Brain pericyte (primary cell): ENCODE data around the gene SPINK1.
A peak's percentile ranks its signal among the peaks of the same experiment; 100 is the strongest.
"Not testable (repeated sequence)": the region's sequence is repeated elsewhere in the genome, so short reads cannot be mapped to it uniquely, and the experiment has no call there.

Experiments used
- DNase-seq: peaks from one replicate; pipeline ENCODE4 v3.0.0-alpha.2; 2012; ENCODE audit warnings: low read depth, low spot score

SPINK1 gene, protein sequence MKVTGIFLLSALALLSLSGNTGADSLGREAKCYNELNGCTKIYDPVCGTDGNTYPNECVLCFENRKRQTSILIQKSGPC

DNA sequence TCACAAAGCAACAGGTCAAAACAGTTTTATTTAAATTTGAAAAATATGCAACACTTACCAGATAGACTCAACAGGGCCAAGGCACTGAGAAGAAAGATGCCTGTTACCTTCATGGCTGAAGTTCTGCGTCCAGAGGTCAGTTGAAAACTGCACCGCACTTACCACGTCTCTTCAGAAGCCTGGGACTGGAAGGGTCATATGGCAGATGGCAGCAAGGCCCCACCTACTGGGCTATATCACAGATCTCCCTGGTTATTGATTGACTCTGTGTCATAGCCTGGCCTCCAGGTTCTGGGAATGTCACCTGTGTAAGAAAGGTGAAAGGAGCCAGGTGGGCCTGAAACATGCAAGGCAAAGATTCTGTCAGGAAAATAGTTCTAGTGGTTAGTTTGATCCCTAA lies at the start of gene SPINK1:
SPINK1 (minus strand) TSS at position 207 of the 400 bp plus-strand sequence; CDS start at position 113, 94 bp downstream.
- no peak for DNase-seq

DNA sequence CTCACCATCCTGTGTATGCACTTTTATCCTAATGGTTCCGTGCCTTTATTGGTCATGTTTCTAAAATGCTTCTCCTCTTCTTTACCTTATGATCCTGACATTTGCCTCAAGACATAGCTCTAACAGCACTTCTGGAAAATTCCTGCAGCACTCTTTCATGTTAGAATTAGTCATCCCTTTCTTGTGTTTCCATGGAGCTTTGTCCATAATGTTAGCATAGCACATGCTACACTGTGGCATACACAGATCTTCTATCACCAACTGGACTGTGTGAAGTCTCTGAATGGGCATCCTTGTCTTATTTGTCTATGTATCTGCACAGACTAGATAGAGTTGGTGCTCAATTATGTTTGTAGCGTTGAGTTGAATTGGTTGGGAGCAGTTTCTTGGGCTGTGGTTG lies 49.0 kb upstream of the SPINK1 start:
- no peak for DNase-seq

DNA sequence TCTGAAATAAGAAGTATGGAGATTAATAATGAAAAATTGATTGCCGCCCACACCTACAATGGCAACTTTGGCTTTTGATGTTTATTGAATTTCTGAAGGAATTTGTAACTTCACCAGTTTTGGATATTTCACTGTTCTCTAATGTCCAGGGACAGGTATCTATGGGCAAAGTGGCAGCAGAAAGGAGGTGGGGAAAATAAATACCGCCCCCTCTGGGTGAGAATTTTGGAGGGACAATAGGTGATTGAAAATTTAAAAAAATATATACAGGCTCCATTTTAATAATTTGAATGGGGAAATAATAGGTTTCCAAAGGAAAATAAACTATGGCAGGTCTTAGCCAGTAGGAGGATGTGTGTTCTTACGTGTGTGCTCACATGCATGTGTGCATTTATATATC lies 48.3 kb upstream of the SPINK1 start:
- no peak for DNase-seq

GRCh38 chr5:147878066-147878759 lies 46.7 kb upstream of the SPINK1 start, which contains the start of gene SCGB3A2:
TSS of gene SCGB3A2 (plus strand) at chr5:147878711. CDS start at chr5:147878804, 93 bp downstream.
- no peak for DNase-seq

DNA sequence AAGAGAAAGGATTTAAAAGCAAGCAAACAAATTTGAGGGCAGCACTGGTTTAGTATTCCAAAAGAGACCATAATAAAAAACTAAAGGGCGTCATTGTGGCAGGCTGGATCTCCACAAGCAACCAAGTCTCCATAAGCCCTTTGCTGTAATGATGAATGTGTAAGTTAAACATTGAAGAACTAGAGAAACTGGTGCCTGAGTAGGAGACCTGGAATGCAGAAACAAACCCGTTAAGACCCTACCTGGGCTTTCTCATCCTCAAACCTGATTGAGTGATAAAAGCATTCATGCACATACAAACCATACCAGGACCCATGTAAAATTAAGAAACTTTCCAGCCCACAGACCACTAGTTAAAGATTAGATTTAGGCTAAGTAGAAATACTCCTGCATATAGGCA lies 45.2 kb upstream of the SPINK1 start:
- no peak for DNase-seq

DNA sequence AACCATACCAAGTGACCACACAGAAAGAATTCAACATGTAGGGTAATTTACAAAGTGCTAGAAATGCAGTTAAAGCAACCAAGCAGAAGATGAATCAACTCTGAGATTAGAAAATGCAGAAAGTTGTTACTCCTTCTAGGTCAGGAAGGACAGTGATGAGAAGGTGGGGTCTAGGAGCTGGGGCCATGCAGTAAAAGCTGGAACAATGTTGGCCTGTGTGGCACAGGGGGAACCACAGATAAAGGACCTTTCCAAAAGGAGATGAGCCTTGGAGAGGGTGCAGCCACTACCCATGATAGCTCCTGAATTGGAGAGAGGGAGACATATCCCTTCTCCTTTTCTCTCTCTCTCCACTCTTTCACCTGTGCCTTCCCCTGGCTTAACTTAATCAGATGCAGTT lies 44.7 kb upstream of the SPINK1 start:
- DNase-seq = no peak

DNA sequence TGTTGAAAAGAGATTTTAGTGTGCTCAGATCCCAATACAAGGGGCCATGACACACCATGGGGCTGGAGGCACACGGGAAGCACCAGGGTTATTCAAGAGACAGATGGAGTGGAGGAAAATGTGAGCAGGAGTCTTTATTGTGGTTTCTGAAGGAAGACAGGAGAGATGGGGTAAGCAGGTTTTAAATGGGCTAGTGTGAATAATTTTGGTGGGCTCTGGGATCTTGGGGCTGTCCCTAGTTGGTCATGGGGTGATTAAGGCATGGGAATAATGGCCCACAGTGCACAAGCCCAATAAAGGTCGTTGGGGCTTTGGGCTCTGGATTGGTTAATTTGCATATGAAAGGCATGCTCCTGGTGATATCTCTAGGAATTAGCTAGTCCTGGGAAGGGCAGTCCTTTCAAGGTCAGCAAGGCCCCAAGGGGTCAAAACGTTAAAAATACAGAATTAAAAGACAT lies 43.5 kb upstream of the SPINK1 start:
- DNase-seq = no peak

DNA sequence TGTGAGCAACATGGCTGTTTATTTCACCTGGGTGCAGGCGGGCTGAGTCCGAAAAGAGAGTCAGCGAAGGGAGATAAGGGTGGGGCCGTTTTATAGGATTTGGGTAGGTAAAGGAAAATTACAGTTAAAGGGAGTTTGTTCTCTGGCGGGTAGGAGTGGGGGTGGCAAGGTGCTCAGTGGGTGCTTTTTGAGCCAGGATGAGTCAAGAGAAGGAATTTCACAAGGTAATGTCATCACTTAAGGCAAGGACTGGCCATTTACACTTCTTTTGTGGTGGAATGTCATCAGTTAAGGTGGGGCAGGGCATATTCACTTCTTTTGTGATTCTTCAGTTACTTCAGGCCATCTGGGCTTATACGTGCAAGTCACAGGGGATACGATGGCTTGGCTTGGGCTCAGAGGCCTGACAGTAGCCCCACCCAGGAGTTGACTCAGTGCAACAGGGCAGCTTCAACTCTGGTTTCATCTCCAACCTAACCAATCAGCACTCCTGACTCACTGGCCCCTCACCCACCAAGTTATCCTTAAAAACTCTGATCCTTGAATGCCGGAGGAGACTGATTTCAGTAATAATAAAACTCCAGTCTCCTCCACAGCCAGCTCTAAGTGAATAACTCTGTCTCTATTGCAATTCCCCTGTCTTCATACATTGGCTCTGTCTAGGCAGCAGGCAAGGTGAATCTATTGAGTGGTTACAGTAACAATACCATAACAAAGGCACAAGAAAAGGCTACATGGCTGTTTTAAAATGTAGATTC lies 42.8 kb upstream of the SPINK1 start:
- DNase-seq = not testable (repeated sequence)

DNA sequence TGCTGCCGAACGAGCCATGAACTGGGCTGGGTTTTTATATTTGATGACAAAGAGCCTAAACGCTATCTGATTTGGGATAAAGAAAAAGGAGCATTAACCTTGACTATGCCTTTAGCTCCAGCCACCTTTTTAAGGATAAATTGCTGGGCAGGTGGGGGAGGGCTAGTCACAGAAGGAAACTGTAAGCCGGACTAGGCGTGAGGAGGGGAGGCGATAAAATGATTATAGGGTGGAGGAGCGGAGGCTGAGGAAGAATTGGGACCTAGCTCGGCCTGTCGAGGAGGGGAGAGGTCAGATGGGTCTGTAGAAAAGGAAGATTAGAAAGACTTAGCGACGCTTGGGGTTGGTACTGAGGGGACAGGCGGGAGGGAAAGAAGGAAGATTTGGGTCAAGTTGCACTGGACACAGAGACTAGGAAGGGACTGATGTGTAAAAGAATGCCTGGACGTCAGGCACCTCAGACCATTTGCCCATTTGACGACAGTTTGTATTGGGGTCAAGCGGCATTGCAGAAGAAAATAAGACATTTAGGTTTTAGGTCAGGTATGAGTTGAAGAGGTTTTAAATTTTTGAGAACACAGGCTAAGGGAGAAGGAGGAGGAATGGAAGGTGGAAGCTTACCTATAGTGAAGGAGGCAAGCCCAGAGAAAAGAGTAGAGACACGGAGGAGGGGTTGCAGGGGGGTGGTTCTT lies 41.4 kb upstream of the SPINK1 start:
- DNase-seq = not testable (repeated sequence)

DNA sequence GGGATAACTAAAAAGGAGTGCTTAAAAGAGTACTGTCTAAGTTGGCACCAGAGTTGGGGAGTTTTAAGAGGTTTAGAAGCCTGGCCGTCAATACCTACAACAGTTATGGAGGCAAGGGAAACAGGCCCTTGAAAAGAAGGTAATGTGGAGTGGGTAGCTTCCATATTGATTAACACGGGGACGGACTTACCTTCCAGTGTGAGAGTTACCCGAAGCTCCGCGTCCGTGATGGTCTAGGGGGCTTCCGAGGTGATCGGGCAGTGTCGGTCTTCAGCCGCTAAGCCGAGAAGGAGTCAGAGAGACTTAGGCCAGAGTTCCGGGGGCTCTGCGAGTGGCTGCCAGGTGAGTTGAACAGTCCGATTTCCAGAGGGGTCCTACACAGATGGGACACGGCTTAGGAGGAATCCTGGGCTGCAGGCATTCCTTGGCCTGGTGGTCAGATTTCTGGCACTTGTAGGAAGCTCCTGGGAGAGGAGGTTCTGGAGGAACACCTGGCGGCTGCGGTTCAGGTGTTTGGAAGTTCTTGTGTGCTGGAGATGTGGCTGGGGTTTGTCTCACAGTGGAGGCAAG lies 40.6 kb upstream of the SPINK1 start:
- not testable (repeated sequence) for DNase-seq

- not testable (repeated sequence) for DNase-seq
Observed at GRCh38 chr5:147869892-147870291, 38.4 kb upstream of the SPINK1 start.

DNA sequence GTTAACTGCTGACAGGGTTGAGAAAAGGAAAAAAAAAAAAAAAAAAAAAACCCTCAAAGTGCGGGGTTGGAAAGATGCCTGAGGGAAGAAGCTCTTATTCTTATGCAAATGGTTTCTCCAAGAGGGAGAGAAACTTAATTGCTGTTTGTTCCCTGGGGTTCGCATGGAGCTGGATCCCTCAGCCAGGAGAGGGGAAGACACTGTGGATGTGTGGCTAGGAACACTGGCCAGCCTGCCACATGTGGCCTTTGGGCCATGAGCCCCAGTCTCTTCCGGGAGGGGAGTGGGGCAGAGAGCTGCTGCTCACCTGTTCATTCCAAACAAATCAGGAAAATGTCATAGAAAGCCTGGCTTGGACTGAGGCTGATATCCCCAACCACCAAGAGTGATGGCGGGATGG lies 37.6 kb upstream of the SPINK1 start:
- no peak for DNase-seq

GRCh38 chr5:147863454-147864158 lies 32.1 kb upstream of the SPINK1 start:
- no peak for DNase-seq

- no peak for DNase-seq
Observed at GRCh38 chr5:147860641-147861025, 29.2 kb upstream of the SPINK1 start.

DNA sequence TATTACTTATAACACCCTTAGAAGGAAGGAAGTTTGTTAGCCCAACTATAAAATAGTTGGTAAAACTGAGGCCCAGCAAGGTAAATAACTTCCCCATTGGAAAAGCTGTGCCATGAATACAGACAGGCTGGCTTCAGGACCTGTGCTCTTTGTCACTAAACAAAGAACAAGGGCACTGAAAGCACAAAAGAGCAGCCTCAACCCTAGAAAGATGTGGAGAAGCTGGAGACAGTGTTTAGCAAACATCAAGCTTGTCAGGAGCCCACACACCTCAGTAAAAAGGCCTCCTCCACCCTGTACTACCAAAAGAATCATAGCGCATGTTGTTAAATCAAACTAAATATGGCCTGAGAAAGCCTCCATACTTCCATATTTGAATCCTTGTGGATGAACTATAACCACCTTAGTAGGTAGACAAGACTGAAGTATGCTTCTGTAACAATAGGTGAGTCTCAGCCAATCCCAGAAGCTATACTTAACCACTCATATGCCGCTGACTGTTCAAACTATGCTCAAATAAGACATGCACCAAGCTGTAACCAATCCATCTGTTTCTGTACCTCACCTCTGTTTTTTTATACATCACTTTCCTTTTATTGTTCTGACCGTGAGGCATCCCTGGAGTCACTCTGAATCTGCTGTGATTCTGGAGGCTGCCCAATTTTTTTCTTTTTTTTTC lies 28.6 kb upstream of the SPINK1 start:
- no peak for DNase-seq

DNA sequence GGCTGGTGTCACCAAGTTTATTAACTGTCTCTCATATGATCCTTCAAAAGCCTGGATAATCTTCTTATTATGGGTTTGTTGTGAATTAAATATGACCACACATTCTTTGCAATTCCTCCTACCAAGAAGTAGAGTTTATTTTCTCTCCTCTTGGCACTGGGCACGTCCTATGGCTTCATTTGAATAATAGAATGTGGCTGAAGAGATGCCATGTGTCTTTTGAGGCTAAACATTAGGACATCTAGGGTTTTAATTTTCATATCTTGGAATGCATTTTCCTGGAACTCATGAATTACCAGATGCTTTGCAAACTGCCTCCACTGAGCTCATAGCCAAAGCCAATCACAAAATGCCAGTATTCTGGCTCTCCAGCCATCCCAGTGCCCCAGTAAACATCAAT lies 27.1 kb upstream of the SPINK1 start:
- DNase-seq = no peak

DNA sequence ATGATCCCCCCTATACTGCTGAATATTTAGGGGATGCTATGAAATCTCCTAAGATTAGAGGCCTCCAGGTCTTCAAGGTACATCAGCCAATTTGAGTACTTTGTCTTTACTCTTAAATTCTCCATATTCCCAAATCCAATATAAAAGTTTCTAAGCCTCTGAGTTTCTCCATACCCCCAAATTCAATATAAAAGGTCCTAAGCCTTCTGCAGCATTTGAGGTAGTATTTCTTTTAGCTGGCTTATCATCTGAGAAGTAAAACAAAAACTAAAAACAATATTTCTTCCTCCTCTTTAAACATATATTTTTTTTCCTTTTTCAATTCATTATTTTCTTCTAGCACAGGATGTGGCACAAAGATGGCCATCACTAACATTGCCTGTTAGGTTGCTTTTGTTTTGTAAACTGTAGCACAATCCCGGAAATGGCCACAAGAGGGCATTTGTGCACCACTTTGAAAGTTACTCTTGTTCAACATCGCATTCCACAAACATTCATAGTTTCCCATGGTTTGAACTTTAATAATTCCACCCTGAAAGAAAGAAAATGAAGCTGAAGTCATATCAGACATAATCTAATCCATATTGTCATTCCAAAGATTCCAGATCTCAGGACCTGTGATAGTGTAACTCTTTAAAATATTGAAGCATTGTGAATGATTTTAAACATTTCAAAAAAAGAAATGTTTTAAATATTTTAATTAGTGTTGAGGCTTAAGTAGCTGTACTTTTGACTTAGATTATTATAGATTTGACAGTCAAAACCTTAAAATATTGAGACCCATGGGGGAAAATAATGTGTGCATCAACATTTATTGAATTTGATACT lies 26.0 kb upstream of the SPINK1 start:
- DNase-seq = peak; percentile 7

DNA sequence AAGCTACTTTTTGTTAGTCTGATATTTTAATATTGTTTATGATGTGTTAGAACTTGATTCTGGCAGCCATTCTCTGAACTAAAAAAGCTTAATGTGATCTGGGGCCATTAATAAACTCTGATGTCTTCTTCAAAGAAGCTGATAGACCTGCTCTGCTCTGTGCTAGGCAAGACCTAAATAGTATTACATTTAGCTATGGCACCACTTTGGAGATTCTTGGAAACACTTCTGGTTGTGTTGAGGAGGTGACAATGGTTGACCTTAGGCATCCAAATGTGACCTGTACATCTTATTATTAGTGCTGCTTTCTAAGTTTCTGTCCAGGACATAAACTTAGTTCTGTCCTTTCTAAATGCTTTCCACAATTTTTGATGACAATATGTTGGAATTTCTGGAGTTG lies 25.3 kb upstream of the SPINK1 start:
- no peak for DNase-seq

GRCh38 chr5:147855774-147856069 lies 24.3 kb upstream of the SPINK1 start:
- no peak for DNase-seq
